MG63 (cell line): ENCODE results near the gene PRR3. TPM values are rescaled to one million over a fixed set of nuclear protein-coding genes. Genes with fewer than 3 reads are reported as not detected.

Experiments used
- total RNA-seq: library from RNA; depleted of rRNA; stranded (reverse); fragments of >200 nt; shearing (Covaris generic); gene quantifications from 2 replicates; pipeline ENCODE4 v1.2.3, GENCODE V29; 2014; ENCODE audit warnings: low replicate concordance; rRNA removed

Gene PRR3
- total RNA-seq, 1 experiment from 2014 or later = 1.2 TPM

Other genes with a start within 250 kb of the PRR3 start
- gene TRIM39, start 230.4 kb upstream of the PRR3 start, total RNA-seq = 7.6 and 9.3 TPM in 2 replicates
- 41.8 and 52.0 TPM in 2 replicates for gene RPP21, start 212.1 kb upstream of the PRR3 start, total RNA-seq
- gene HLA-E, start 67.8 kb upstream of the PRR3 start, total RNA-seq = 25.6 and 28.9 TPM in 2 replicates
- 27.3 and 33.6 TPM in 2 replicates for gene GNL1, start 806 bp upstream of the PRR3 start, total RNA-seq
- gene ABCF1, start 14.1 kb downstream of the PRR3 start, total RNA-seq = 19.4 and 26.1 TPM in 2 replicates
- gene PPP1R10, start 59.9 kb downstream of the PRR3 start, total RNA-seq = 3.9 and 6.7 TPM in 2 replicates
- 11.9 and 29.9 TPM in 2 replicates for gene MRPS18B, start 60.5 kb downstream of the PRR3 start, total RNA-seq
- gene ATAT1, start 69.6 kb downstream of the PRR3 start, total RNA-seq = 0.16 TPM in 1 of 2 replicates, not detected in the other
- 1.9 and 3.2 TPM in 2 replicates for gene C6orf136, start 89.8 kb downstream of the PRR3 start, total RNA-seq
- gene DHX16, start 115.7 kb downstream of the PRR3 start, total RNA-seq = 16.6 and 24.2 TPM in 2 replicates
- gene PPP1R18, start 129.3 kb downstream of the PRR3 start, total RNA-seq = 31.1 and 32.0 TPM in 2 replicates
- gene NRM, start 133.7 kb downstream of the PRR3 start, total RNA-seq = 0.25 and 3.4 TPM in 2 replicates
- gene MDC1, start 160.0 kb downstream of the PRR3 start, total RNA-seq = 5.4 and 10.8 TPM in 2 replicates
- 241 and 386 TPM in 2 replicates for gene TUBB, start 163.1 kb downstream of the PRR3 start, total RNA-seq
- gene FLOT1, start 185.4 kb downstream of the PRR3 start, total RNA-seq = 111 and 137 TPM in 2 replicates
- gene IER3, start 187.3 kb downstream of the PRR3 start, total RNA-seq = 53.6 and 54.6 TPM in 2 replicates